Kidney (tissue), 14 donors: Measurements from ENCODE around the gene ZFYVE26. TPM values are rescaled to one million over a fixed set of nuclear protein-coding genes. Genes with fewer than 3 reads are reported as not detected.
A peak's percentile ranks its signal among the peaks of the same experiment; 100 is the strongest.
"Not testable (repeated sequence)": the region's sequence is repeated elsewhere in the genome, so short reads cannot be mapped to it uniquely, and the experiment has no call there.

Experiments used
- DNase-seq, 5 donors: peaks; one replicate each; pipeline ENCODE4 v3.0.0-alpha.2; 2013 to 2020
- FAIRE-seq: peaks from 2 replicates; lab custom pipeline; 2012; peaks lifted over from hg19 to GRCh38; lab: Jason Lieb, UNC
- H3K27ac ChIP-seq, 2 donors: one replicate each; pipeline ENCODE4 v1.7.0; 2013; ENCODE audit warnings: low read depth in 2 of 2, low read length in 2 of 2, inconsistent platforms in 1 of 2
- H3K27me3 ChIP-seq: one replicate; pipeline ENCODE4 v1.7.1; 2013; ENCODE audit warnings: low read length, inconsistent platforms; ENCODE audit not compliant: control insufficient read depth, insufficient read depth
- H3K36me3 ChIP-seq, 3 donors: one replicate each; pipeline versions ENCODE4 v1.7.0 to v1.7.1; 2013; ENCODE audit warnings: low read length in 3 of 3, control low read depth in 1 of 3, inconsistent platforms in 1 of 3; ENCODE audit not compliant: insufficient read depth in 3 of 3, control insufficient read depth in 2 of 3
- H3K4me1 ChIP-seq, 3 donors: one replicate each; pipeline versions ENCODE4 v1.7.0 to v1.7.1; 2013; ENCODE audit warnings: low read length in 3 of 3, inconsistent platforms in 1 of 3, low read depth in 1 of 3; ENCODE audit not compliant: control insufficient read depth in 2 of 3, insufficient read depth in 2 of 3
- H3K4me3 ChIP-seq, 3 donors: one replicate each; pipeline versions ENCODE4 v1.7.0 to v1.8.1; 2013; ENCODE audit warnings: low read length in 3 of 3, control low read depth in 1 of 3, inconsistent platforms in 1 of 3
- H3K9ac ChIP-seq, 3 donors: one replicate each; pipeline versions ENCODE4 v1.7.0 to v1.7.1; 2013; ENCODE audit warnings: low read length in 3 of 3, control low read depth in 1 of 3, inconsistent platforms in 1 of 3
- H3K9me3 ChIP-seq, 3 donors: one replicate each; pipeline versions ENCODE4 v1.7.0 to v1.7.1; 2013; ENCODE audit warnings: low read length in 3 of 3, control low read depth in 1 of 3, inconsistent platforms in 1 of 3; ENCODE audit not compliant: control insufficient read depth in 2 of 3, insufficient read depth in 1 of 3
- intact Hi-C: fragments of 100-400 bp; cut with DNase I; formaldehyde crosslinking; loops from one replicate; pipeline ENCODE4 v1.11.1; 2022
- polyA plus RNA-seq: library from polyadenylated mRNA; stranded (reverse); fragments of 350-450 nt; fragmentation: Illumina TruSeq; extraction: RNeasy Lipid Tissue Mini Kit (QIAGEN cat#74804); gene quantifications from one replicate; pipeline ENCODE4 v1.2.3, GENCODE V29; 2014; ENCODE audit warnings: low read depth, low replicate concordance; ENCODE audit not compliant: insufficient read depth
- total RNA-seq: library from RNA; stranded (reverse); fragmentation: NEBNext Ultra II Directional; extraction: Animal tissue kit (Norgen Biotek cat#: 25700); gene quantifications from one replicate; pipeline ENCODE4 v1.2.1, GENCODE V29; 2021
- TF ChIP-seq, protein P1 (sequence below): IDR thresholded peaks from 3 replicates; pipeline ENCODE4 v1.5.1; 2012; ENCODE audit warnings: mild to moderate bottlenecking, moderate library complexity, borderline replicate concordance; ENCODE audit not compliant: insufficient read depth; ENCODE audit errors: extremely low read depth
- donor health status: control.
- donor health status: control.
- donor health status: control.
- donor health status: control.
- donor health status: control.
- donor health status: DM: yes; HTN: yes; CAD: no.
- donor health status: Normal renal cell carcinoma (clear cell type).

Gene ZFYVE26
- total and polyA plus RNA-seq, 2 donors from 2014 or later: 4.2 to 25.3 TPM

DNA sequence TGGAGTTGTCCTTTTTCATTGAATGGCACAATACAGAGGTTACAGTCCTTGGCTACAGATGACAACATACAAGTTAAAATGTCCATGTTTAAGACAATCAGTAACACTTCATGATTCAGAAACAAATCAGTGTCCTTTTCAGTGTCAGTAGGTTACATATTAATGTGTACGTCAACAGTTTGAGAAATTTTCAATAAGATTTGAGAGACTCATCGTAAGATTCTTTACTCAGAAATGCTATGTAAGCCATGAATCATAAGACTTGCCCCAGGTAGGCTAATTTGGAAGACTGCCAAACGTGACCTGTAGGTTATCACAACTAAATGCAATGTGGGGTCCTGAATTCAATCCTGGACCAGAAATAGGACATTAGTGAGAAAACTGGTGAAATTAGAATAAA lies 111.2 kb downstream of the ZFYVE26 start:
- peaks cover 0 to 8% (median 0%) of the 10 kb centered on the region in 3 donors for H3K4me1 ChIP-seq
- H3K27me3 ChIP-seq: no peaks in the 10 kb centered on the region
- intact Hi-C loops: loop anchor here (10.0 kb wide), 1 partner anchor 120 kb away; no protein-coding TSS in a partner anchor
- no peak overlapping the region for H3K4me3 ChIP-seq
- no peak for FAIRE-seq
- no peak for DNase-seq
- no peak overlapping the region for H3K9ac ChIP-seq
- H3K27ac ChIP-seq: no peak overlapping the region
- TF ChIP-seq, protein P1, sequence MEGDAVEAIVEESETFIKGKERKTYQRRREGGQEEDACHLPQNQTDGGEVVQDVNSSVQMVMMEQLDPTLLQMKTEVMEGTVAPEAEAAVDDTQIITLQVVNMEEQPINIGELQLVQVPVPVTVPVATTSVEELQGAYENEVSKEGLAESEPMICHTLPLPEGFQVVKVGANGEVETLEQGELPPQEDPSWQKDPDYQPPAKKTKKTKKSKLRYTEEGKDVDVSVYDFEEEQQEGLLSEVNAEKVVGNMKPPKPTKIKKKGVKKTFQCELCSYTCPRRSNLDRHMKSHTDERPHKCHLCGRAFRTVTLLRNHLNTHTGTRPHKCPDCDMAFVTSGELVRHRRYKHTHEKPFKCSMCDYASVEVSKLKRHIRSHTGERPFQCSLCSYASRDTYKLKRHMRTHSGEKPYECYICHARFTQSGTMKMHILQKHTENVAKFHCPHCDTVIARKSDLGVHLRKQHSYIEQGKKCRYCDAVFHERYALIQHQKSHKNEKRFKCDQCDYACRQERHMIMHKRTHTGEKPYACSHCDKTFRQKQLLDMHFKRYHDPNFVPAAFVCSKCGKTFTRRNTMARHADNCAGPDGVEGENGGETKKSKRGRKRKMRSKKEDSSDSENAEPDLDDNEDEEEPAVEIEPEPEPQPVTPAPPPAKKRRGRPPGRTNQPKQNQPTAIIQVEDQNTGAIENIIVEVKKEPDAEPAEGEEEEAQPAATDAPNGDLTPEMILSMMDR: no peak
- no peaks in the 10 kb centered on the region for H3K9me3 ChIP-seq
- no peaks in the 10 kb centered on the region for H3K36me3 ChIP-seq

DNA sequence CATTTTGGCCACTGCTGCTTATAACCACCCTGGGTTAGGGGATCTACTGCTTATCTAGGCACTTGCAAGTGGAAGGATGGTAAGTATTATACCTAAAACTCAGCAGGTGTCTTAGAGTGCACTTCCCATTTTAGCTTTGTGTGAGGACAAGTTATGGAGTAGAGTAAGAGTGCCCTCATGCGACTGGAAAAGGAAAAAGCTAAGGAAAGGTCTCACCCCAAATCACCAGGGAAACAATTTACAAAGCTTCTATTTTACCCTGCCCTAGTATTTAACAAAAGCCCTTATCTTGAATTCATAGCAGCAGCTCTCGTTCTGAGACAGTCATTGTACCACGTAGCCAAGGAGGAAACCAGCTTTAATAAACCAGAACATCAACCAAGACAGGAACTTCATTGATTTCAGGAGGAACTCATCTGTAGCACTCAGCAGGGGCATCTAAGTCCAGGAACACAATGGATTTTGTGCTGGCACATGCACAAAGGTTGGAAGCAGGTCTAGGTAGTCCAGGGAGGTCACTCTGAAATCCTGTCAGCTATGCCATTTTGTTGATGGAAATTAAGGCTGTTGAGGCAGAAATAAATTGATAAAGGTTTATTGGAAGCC lies 111.8 kb downstream of the ZFYVE26 start:
- FAIRE-seq (no peak), DNase-seq (peak in 3 of 5 donors; percentile 38 to 77 (median 74))
- TF ChIP-seq, protein P1: peak; percentile 74
- Histone ChIP-seq H3K9me3 (no peaks in the 10 kb centered on the region), H3K36me3 (no peaks in the 10 kb centered on the region), H3K4me1 (peaks cover 0 to 8% (median 0%) of the 10 kb centered on the region in 3 donors), H3K27me3 (no peaks in the 10 kb centered on the region), H3K27ac (no peak overlapping the region), H3K9ac (no peak overlapping the region), H3K4me3 (no peak overlapping the region)
- intact Hi-C loops: loop anchor here (10.0 kb wide), 1 partner anchor 120 kb away; no protein-coding TSS in a partner anchor

DNA sequence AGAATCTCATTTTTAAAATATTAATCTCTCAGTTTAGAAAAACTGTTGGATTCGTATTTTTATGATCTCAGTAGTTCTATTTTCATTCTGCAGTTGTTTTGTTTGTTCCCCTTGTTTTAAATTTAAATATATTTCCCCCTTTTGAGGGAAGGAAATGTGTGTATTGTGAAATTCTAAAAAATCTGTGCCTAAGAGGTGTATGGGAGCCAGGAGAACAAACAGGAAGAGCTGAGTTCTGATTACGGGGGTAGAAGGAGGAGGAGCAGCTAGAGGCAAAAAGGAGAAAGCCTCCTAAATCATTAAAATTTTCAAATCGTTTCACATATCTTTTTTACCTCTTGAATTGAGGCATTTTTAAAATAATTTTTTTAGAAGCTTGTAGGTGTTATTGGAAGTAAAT lies 112.4 kb downstream of the ZFYVE26 start:
- Histone ChIP-seq H3K4me1 (peaks cover 0 to 8% (median 0%) of the 10 kb centered on the region in 3 donors), H3K9me3 (no peaks in the 10 kb centered on the region), H3K9ac (no peak overlapping the region), H3K4me3 (no peak overlapping the region), H3K27me3 (no peaks in the 10 kb centered on the region), H3K27ac (no peak overlapping the region), H3K36me3 (no peaks in the 10 kb centered on the region)
- DNase-seq (no peak), FAIRE-seq (no peak)
- TF ChIP-seq, protein P1: no peak
- intact Hi-C loops: loop anchor here (10.0 kb wide), 1 partner anchor 119 kb away; no protein-coding TSS in a partner anchor

DNA sequence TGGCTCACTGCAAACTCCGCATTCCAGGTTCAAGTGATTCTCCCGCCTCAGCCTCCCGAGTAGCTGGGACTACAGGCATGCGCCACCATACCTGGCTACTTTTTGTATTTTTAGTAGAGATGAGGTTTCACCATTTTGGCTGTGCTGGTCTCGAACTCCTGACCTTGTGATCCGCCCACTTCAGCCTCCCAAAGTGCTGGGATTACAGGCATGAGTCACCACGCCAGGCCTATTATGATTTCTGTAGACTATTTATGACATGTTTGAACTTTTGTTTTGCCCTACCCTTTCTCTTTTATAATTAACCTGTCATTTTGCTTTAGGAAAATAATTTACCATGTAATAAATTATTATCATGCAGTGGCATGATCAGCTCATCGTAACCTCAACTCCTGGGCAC lies 114.9 kb downstream of the ZFYVE26 start, which contains the start of gene RDH12:
RDH12 (plus strand) TSS at position 395 of the 400 bp plus-strand sequence. CDS start 20,757 bp downstream, outside the sequence.
- not testable (repeated sequence) for H3K36me3 ChIP-seq, H3K4me3 ChIP-seq, H3K4me1 ChIP-seq, H3K9ac ChIP-seq, H3K9me3 ChIP-seq, FAIRE-seq, DNase-seq, H3K27ac ChIP-seq, H3K27me3 ChIP-seq
- intact Hi-C loops: loop anchor here (10.0 kb wide), 1 partner anchor 117 kb away; no protein-coding TSS in a partner anchor
